RPMI8226 (cell line): ENCODE results near the gene ESPN.

Experiments
- DNase-seq: peaks from one replicate; pipeline ENCODE4 v3.0.0-alpha.2; 2015

ESPN gene

DNA sequence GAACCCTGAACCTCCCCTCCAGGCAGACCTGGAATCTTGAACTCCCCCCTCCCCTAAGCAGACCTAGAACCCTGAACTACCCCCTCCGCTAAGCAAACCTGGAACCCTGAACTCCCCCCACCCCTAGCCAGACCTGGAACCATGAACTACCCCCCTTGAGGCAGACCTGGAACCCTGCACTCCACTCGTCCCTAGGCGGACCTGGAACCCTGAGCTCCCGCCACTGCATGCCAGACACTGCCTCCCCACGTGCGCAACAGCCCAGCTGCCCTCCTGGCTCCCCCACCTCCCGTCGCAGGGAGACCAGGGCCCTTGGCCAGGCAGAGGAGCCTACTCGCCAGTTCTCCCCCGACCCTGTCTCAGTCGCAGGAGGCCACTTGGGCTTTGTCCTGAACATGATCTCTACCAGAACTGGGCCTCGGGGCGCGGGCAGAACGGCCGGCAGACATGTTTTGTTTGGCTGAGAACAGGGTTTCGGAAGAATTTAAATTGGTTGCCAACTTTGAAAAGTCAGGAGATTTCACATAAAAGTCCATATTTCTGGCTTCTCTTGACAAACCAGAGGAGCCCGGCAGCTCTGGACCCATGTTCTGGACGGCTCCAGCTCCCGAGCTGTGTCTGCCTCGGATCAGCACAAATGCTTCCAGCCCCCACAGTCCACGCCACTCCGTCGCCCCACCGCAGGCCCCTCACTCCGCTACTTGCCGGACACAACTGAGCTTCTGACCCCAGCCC lies 76.1 kb downstream of the ESPN start:
- DNase-seq = no peak

- no peak for DNase-seq
Measured at GRCh38 chr1:6501279-6501813, 76.8 kb downstream of the ESPN start.

- no peak for DNase-seq
Measured at GRCh38 chr1:6502000-6502891, 77.7 kb downstream of the ESPN start.

DNA sequence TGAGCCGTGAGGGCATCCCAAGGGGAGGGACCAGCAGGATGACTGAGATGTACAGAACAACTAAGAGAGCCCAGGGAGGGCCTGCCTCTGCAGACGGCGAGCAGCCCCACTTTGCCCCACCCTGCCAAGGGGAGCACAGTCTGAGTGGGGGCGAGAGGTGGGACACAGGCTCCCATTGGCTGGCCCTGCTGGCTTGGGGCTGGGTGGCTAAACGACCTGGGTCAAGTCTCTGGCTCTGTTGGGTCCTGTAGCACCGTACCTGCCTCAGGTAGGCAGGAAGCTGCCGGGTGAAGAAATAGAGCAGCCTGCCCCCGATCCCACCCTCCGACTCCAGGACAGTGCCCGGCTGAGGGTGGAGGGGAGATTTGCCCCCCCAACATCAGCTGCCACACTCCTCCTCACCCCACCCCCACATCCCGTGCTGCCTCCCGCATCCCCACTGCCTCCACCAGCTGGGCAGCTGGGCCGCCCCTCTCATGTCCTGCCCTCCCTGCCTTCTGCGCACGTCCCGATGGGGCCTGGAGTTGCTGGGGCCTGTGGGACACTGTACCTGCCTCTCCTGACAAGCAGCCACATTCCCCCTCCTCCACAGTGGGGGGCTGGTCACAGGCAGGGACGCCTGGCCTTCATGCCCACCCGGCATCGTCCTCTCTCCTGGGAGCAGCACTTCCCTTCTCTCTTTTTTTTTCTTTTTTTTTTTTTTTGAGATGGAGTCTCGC lies 79.5 kb downstream of the ESPN start:
- no peak for DNase-seq

DNA sequence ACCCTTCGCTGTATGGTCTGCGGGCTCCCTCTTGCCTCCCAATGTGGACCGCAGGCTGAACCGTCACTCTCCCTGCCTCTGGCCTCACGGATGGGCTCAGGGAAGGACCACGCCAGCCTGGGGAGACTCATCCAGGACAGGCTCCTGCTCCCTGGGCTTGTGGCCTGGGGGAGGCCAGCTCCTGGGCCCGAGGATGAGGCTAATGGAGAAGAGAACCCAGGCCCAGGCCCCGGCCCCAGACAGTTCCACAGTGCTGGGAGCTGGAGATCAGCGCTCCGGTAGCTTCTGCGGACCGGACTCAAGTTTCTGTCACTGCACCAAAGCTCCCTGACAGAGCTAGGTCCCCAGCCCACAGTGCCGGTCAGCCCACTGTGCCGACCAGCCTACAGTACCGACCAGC lies 80.3 kb downstream of the ESPN start:
- DNase-seq = no peak

- no peak for DNase-seq
Measured at GRCh38 chr1:6505367-6506209, 81.0 kb downstream of the ESPN start.

DNA sequence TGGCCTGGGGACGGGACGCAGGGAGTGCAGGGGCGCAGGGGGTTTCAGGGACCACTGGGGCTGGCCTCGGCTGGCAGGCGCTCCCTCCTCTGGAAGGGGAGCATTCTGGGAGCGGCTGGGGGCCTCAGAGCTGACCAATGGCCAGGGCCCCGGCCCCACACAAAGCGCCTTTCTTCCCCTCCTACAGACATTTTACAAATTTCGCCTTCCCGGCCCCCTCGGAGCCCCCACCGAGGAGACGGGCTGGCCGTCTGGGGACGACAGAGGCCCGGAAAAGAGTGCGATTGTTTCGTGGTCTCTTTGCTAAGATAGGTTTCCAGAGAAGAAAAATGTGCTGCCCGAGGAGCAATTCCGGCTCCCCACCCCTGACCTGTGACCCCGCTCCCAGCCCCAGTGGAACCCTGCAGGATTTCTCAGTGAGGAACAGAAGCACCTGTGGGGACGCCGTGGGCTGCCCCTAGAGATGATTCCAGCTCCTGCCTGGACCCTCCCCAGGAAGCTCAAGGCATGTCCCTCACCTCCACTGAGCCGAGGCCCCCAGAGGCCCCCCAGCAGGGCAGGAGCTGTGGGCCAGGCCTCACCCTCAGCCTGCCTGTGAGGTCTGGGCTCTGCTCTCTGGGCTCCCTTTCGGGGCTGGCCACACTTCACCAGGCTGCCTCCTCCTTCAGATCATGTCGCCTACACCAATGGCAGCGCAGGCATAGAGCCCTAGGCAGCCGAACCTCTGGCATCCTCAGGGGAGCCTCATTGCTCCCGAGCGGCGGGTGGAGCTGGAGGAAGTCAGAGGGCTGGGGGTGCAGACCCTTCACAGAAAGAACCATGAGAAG lies 81.8 kb downstream of the ESPN start:
- no peak for DNase-seq

DNA sequence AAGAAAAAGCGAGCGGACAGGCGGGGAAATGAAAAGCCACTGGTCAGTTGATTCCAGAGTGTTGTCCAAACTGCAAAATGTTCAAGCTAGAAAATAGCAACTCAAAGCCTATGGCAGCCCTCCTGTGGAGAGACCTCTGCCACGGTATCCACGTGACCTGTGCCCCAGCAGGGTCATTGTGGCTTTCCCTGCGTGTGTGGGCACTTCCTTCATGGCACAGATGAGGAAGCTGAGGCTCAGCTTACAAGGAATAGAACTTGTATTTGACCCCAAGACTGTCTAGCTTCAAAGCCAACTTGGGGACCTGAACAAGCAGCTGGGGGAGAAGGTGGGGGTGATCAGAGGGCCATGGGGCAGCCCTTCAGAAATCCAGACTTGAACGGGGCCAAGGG lies 82.5 kb downstream of the ESPN start:
- DNase-seq = no peak

GRCh38 chr1:6507461-6507911 lies 82.9 kb downstream of the ESPN start:
- DNase-seq = no peak

DNA sequence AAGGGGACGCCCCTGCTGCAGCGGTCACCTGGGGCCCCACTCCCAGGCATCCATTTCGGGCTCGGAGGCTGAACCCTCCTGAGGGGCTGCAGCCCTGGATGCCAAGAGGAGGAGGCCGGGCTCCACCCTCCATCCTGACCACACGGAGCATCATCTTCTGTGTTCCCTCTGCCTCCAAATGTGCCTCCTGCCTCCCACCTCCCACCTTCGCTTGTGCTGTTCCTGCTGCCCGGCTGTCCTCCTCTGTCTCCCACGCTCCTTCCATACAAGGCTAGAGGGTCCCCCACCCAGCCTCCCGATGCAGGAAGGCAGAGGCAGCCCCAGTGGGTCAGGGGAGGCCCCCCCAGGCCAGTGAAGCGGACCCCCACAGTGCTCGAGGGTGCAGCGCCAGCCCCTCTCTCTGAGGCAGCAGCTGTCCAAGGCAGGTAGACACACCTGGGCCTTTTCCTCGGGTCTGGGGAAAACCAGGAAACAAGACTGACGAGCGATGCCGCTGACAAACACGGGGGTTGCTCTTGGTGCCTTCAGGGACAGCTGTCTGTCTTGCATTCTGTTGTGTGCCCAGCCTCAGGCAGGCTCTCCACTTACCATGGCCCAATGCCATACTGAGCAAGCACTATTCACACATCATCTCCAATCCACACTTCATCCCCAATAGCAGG lies 83.7 kb downstream of the ESPN start:
- peak; percentile 47 for DNase-seq

DNA sequence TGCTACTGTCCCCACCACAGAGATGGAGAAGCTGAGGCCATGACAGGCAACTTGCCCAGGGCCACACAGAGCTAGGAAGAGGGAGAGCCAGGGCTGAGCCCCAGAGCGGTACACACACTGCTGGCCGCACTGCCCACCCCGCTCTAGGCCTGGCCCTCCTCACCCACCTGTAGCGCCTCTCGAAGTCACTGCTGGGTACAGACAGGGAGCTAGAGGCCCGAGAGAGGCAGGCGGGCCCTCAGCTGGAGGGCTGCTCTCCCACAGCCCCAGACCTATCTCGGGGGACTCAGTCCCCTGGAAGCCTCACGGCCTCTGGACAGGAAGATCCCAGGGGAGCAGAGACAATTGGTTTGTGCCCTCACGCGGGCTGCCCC lies 84.2 kb downstream of the ESPN start:
- DNase-seq = no peak

DNA sequence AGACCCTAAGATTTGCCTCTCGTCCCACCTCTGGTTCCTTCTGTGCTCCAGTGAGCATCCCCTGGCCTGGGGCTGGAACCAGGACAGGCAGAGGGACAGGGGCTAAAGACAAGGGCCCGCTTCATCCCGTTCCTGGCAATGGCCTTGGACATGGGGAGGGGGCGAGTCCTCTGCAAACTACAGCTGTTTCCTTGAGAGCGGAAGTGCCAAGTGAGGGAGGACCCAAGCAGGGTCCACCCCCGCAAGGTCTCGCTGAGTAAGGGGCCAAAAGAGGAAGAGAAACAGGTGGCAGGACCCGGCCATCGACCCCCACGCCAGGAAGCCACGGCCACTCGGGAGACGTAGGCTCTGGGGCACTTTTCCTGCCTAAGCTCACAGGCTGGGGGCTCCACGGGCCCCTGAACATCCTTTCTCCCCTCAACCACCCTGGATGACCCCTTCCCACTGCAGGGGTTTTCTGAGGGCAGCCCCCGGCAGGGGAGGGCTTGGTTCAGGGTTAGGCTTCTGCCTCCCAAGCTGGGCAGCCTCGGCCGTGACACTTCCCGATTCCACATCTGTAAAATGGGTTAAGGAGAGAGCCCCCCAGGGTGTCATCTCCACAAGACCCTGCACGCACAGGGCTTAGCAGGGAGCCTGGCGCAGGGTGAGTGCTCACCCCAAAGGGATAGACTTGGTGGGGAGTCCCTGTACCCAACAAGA lies 84.8 kb downstream of the ESPN start:
- no peak for DNase-seq

DNA sequence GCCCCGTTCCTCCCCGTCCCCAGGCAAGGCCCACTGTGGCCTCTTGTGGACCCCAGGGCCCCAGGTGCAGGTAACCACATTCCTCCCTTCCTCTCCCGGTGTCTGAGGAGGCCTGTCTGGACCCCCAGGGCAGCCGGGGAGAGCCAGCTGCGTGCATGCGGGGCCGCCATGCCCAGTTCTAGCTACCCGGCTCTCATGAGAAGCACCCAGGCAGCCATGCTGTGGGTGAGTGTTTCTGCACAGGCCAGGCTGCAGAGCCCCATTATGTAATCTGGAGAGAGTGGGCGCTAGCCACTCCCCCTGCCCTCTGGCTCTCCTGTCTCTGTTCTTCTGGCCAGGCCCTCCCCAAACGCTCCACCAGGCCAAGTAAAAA lies 85.3 kb downstream of the ESPN start:
- no peak for DNase-seq

- no peak for DNase-seq
Measured at GRCh38 chr1:6510493-6510892, 85.9 kb downstream of the ESPN start.
